ENCODE results near the gene PTCH2. TPM values are rescaled to one million over a fixed set of nuclear protein-coding genes. Genes with fewer than 3 reads are reported as not detected.

The PTCH2 gene
- total and polyA plus RNA-seq, 2 of the 13 experiments (the other 11 are each of a cell fraction or from before 2014, with no cell fraction given) = 0.60 to 1.5 TPM

- TF ChIP-seq, protein P1, sequence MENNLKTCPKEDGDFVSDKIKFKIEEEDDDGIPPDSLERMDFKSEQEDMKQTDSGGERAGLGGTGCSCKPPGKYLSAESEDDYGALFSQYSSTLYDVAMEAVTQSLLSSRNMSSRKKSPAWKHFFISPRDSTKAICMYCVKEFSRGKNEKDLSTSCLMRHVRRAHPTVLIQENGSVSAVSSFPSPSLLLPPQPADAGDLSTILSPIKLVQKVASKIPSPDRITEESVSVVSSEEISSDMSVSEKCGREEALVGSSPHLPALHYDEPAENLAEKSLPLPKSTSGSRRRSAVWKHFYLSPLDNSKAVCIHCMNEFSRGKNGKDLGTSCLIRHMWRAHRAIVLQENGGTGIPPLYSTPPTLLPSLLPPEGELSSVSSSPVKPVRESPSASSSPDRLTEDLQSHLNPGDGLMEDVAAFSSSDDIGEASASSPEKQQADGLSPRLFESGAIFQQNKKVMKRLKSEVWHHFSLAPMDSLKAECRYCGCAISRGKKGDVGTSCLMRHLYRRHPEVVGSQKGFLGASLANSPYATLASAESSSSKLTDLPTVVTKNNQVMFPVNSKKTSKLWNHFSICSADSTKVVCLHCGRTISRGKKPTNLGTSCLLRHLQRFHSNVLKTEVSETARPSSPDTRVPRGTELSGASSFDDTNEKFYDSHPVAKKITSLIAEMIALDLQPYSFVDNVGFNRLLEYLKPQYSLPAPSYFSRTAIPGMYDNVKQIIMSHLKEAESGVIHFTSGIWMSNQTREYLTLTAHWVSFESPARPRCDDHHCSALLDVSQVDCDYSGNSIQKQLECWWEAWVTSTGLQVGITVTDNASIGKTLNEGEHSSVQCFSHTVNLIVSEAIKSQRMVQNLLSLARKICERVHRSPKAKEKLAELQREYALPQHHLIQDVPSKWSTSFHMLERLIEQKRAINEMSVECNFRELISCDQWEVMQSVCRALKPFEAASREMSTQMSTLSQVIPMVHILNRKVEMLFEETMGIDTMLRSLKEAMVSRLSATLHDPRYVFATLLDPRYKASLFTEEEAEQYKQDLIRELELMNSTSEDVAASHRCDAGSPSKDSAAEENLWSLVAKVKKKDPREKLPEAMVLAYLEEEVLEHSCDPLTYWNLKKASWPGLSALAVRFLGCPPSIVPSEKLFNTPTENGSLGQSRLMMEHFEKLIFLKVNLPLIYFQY (CRISPR knock-in tag; IDR thresholded peaks at IDR 0.05; ENCODE audit: borderline replicate concordance) = peak; percentile 16
- TF ChIP-seq GMEB2 (CRISPR knock-in tag; IDR thresholded peaks at IDR 0.05; ENCODE audit: low read depth) (no peak; the same call in 1 of the 2 replicates), SNRNP70 (IDR thresholded peaks at IDR 0.05; ENCODE audit: low read depth, low read length) (no peak), SNAI1 (CRISPR knock-in tag; IDR thresholded peaks at IDR 0.05; ENCODE audit: borderline replicate concordance) (no peak; the same call in 1 of the 2 replicates), ZFP37 (CRISPR knock-in tag; IDR thresholded peaks at IDR 0.05; ENCODE audit: borderline replicate concordance) (no peak), ZNF44 (CRISPR knock-in tag; IDR thresholded peaks at IDR 0.05) (no peak), KAT8 (CRISPR knock-in tag; IDR thresholded peaks at IDR 0.05) (peak; percentile 78; the same call in 1 of the 2 replicates), ZNF329 (CRISPR knock-in tag; IDR thresholded peaks at IDR 0.05; ENCODE audit: low read depth) (no peak), BCL6 (CRISPR knock-in tag; IDR thresholded peaks at IDR 0.05) (peak; percentile 57), STAG1 (CRISPR knock-in tag; IDR thresholded peaks at IDR 0.05) (peak; percentile 83), YEATS2 (CRISPR knock-in tag; IDR thresholded peaks at IDR 0.05; ENCODE audit: borderline replicate concordance) (peak; percentile 84), ZNF230 (CRISPR knock-in tag; IDR thresholded peaks at IDR 0.05) (peak; percentile 95; the same call in 1 of the 2 replicates), SNAPC5 (CRISPR knock-in tag; IDR thresholded peaks at IDR 0.05; ENCODE audit: borderline replicate concordance) (peak; percentile 80; the same call in 1 of the 2 replicates)
- TF ChIP-seq, protein P2, sequence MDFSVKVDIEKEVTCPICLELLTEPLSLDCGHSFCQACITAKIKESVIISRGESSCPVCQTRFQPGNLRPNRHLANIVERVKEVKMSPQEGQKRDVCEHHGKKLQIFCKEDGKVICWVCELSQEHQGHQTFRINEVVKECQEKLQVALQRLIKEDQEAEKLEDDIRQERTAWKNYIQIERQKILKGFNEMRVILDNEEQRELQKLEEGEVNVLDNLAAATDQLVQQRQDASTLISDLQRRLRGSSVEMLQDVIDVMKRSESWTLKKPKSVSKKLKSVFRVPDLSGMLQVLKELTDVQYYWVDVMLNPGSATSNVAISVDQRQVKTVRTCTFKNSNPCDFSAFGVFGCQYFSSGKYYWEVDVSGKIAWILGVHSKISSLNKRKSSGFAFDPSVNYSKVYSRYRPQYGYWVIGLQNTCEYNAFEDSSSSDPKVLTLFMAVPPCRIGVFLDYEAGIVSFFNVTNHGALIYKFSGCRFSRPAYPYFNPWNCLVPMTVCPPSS (IDR thresholded peaks at IDR 0.05) = no peak
- TF ChIP-seq, protein P3, sequence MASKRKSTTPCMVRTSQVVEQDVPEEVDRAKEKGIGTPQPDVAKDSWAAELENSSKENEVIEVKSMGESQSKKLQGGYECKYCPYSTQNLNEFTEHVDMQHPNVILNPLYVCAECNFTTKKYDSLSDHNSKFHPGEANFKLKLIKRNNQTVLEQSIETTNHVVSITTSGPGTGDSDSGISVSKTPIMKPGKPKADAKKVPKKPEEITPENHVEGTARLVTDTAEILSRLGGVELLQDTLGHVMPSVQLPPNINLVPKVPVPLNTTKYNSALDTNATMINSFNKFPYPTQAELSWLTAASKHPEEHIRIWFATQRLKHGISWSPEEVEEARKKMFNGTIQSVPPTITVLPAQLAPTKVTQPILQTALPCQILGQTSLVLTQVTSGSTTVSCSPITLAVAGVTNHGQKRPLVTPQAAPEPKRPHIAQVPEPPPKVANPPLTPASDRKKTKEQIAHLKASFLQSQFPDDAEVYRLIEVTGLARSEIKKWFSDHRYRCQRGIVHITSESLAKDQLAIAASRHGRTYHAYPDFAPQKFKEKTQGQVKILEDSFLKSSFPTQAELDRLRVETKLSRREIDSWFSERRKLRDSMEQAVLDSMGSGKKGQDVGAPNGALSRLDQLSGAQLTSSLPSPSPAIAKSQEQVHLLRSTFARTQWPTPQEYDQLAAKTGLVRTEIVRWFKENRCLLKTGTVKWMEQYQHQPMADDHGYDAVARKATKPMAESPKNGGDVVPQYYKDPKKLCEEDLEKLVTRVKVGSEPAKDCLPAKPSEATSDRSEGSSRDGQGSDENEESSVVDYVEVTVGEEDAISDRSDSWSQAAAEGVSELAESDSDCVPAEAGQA (IDR thresholded peaks at IDR 0.05; ENCODE audit: low read depth) = 0 out of 2 replicates have a peak, but pooled peaks have one; percentile 19
- TF ChIP-seq, protein P3 (CRISPR knock-in tag; IDR thresholded peaks at IDR 0.05; ENCODE audit: borderline replicate concordance) = no peak
Observed at GRCh38 chr1:44799770-44800584, 43.1 kb downstream of the PTCH2 start, which contains the start of gene PLK3 (continued).

Data from HepG2 (cell line).